Measurements from ENCODE around the gene ID3.

The ID3 gene, protein sequence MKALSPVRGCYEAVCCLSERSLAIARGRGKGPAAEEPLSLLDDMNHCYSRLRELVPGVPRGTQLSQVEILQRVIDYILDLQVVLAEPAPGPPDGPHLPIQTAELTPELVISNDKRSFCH

DNA sequence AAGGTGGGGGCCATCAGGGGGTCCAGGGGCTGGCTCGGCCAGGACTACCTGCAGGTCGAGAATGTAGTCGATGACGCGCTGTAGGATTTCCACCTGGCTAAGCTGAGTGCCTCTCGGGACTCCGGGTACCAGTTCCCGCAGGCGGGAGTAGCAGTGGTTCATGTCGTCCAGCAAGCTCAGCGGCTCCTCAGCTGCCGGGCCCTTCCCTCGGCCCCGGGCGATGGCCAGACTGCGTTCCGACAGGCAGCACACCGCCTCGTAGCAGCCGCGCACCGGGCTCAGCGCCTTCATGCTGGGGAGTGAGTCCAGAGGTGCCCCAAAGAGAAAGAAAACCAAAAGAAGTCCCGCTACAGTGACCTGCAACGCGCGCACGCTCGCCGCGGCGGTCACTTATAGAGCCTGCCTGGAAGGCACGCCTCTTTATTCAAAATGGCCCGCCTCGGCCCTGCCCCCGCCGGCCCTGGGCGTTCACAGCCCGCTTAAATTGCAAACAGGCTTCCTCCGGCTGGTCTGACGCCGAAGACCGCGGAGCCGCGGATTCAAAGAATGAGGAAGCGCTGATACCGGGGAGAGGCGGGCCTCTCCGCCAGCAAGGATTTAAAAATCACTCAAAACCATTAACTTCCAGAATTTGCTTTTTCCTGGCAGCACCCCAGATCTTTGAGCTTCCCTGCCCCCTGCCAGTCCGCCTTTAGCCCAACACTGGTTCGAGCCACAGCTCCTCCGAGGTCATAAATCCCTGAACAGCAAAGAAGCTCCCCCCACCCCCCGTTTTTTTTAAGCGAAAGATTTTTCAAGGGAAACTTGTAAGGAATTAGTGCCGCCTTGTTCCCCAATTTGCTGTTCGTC lies at the start of gene ID3:
ID3 (minus strand) TSS at position 366 of the 849 bp plus-strand sequence; CDS start at position 291, 75 bp downstream.
- DNase-seq, result peak; percentile 99

DNA sequence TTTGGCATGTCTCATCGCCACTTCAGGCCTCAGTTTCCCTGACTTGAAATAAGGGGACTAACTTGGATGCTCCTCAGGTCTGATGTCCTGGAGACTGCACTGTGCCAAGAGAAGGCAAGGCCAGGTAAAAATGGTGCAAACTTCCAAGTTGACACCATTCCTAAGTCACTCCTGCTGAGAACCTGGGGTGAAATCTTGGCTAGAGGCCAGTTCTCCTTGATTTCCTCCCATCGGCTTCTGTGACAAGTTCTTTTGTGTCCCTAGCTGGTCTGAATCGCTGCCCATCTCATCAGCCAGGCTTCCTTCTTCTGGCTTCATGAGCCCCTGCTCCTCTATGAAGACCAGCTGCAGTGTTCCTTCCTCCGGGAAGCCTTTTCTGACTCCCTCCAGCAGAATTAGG lies 48.6 kb upstream of the ID3 start:
- no peak for DNase-seq

DNA sequence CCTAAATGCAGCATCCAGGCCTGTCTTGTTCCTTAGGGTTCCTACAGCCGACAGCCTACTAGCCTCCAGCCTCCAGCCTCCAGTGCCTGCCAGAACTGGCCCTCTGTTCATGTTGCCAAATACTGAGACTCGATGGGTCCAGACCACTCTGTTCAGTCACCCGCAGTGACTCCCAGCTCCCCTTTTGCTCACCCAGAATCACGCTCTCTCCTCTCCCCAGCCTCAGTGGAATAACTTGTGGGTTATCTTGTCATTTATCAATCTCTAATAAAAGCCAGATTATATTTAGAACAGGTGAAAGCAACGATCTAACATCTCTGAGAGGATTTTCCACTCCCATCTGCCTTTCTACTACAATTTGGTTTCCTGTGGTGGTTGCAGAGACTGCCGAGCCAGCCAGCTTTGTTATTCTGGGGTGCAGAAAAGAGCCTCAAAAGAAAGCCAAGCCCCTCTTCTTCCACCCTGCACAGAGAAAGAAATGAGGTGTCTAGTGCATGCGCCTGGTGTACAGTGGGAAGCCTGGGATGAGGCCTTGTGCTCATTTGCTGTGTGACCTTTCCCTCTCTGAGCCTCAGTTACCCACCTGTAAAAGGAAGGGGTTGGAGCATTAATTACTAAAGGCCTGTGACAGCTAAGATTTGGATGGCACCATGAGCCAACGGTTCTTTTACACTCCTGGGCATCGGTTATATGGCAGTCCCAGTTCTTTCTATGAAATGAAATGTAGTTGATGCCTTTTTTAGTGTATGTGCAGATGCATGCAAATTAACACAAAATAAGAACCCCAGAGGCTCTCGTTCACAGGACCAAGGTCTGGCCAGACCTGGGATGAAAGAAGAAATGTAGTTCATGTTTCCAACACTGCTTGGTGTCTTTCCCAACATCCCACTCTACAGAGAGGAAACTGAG lies 42.9 kb upstream of the ID3 start:
- no peak for DNase-seq

- no peak for DNase-seq
Measured at GRCh38 chr1:23601135-23601967, 42.0 kb upstream of the ID3 start.

GRCh38 chr1:23600283-23600682 lies 41.0 kb upstream of the ID3 start:
- DNase-seq, result no peak

DNA sequence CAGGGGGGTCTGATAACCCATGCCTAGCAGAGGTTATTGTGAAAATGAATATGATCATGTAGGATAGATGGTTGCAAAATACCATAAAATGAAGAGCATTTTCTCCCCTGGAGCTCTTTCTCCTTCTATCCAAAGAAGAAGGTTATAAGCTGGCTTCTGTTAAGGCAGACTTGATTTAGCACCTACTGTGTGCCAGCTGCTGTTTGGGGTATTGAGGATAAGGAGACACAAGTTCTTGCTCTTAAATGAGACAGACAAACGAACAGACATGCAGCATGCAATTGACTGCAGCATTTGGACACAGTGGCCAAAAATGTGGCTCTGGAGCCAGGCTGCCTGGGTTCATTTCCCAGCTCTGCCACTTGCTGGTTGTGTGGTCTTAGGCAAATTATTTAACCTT lies 39.8 kb upstream of the ID3 start:
- no peak for DNase-seq

GRCh38 chr1:23598424-23598823 lies 39.1 kb upstream of the ID3 start:
- no peak for DNase-seq

DNA sequence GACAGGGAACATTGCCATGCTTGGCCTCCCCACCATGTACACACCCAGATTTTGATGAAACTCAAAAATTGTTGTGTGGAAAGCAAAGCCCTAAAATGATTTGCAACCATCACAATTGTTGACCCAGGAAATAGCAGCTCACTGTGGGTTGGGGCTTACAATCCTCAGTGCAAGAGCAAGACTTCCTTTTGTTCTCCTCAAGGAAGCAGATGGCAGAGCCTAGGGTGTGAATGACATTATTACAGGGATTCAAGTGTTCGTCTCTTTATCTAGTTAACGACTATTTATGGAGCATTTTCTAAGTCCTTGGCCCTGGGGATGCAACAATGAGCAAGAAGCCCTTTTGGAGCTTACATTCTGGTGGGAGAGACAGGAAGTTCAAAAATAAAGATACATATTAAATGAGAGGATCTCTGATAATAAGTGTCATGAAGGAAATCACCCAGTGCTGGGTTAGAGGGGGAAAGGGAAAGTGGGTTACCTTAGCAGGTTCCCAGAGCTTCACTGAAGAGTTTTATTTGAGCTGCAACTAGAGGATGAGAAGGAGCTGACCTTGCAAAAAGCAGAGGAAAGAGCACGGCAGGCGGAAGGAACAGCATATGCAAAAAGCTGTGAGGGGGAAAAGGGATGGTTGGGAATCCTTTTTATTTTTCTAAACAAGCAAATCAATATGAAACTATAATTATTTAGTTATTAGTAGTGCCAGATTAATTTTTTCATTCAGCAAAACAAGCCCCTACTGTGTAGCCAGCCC lies 38.5 kb upstream of the ID3 start:
- no peak for DNase-seq

DNA sequence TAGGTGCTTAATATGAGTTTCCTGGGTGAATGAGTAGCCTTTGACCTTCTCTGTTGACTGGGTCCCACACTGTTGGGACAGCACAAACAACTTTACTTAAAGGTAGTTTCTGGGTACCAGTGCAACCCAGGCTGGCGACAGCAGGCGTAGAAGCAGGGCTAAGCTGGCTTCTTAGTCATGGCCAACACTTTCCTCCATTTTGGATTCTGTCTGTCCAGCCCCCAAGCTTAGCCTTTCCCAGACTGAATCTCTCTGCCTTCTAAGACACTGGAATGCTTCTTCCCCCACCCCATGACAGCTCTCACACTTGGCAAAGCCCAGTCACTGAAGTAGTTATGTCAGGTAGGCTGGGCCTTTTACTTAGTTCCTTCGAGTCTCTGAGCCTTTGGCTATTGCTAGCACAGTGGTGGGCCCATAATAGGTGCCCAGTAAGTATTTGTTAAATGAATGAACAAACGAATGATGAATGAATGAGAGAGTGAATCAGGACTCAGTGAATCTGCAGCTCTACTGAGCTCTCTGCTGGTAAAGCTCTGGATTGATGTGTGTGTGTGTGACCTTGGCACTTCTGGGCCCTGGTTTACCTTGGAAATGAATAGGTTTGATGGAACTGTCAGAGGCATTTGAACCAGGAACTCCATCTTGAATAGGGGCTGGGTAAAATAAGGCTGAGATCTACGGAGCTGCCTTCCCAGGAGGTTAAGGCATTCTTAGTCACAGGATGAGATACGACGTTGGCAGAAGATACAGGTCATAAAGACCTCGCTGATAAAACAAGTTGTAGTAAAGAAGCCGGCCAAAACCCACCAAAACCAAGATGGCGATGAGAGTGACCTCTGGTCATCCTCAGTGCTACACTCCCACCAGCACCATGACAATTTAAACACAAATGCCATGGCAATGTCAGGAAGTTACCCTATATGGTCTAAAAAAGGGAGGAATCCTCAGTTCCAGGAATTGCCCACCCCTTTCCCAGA lies 37.4 kb upstream of the ID3 start:
- no peak for DNase-seq

- DNase-seq, result peak in 2 of 3 donors; percentile 32 to 37
Measured at GRCh38 chr1:23594927-23595353, 35.6 kb upstream of the ID3 start.

DNA sequence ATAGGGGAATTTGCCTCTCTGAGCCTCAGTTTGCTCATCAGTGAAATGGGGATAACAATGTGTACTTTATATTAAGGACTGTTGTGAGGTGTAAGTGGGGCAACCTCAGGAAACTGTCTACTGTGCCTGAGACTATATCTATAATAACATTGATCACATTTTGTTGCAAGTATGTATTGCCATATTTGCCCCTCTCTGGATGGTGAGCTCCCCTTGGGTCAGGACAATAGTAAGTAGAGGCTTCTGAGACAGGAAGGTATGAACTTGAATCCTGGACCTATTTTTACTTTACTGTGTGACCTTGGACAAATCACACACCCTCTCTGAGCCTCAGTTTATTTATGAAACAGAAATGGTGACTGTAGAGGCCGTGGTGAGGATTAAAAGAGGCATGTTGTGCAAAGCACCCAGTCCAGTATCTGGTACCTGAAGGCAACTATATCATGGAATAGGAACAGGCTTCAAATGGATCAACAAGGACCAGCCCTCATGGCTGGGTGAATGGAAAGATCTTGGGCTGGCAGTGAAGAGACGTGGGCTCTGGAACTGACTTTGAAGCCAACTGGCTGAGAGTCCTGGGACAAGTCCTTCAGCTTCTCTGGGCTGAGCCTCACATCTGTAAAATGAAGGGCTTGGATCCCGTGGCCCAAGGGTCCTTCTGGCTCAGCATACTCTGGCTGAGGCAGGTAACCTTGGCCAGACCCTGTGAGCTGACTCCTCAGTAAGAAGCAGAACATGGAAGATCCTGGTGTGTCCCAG lies 35.0 kb upstream of the ID3 start:
- DNase-seq, result no peak

- DNase-seq, result no peak
Measured at GRCh38 chr1:23593556-23594148, 34.4 kb upstream of the ID3 start.

DNA sequence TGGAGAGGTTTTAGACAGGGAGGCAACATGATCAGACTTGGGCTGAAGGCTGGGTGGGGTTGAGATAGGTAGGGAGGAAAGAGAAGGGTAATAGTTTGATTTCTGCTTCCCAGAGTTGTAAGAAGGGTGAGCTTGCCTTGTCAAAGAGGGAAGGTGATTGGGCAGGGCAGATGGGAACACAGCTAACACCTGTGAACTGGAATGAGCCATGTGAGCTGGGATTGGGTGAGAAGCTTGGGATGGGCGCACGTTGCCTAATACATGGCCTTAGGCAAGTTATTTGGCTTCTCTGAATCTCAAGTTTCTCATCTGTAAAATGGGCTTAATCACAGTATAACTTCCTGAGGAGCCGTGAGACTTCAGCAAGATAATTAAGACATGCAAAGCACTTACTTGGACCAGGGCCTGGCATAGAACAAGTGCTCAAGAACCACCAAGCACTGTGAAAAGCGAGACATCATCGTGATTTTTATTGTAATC lies 33.8 kb upstream of the ID3 start:
- DNase-seq, result no peak

DNA sequence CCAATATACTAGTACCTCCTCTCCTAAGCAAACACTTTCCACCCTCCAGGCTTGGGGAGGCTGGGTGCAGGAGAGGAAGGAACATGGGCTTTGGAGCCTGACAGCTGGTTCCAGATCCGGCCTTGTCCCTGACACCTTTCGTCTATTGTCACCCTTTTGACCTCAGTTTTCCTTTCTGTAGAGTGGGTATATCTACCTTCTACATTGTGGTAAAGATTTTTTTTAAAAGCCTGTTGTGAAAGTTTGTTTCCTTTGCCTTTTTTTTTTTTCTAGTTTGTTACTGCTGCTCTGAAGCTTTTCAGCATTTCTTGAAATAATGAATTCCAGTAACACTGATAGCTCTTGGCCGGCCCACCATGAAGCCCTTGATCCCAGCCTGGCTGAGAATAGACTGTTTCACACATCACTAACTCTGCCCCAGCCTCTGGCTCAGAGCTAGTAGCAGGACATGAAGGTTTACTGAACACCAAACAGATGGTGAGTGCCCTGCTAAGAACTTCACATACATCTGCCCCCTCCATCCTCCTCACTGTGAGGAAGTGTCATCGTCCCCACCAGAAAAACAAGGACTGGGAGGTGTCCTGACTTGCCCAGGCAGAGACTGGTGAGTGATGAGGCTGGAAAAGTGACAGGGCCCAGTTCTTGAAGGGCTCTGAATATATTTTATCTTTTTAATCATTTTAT lies 33.0 kb upstream of the ID3 start:
- DNase-seq, result no peak

- peak in 1 of 3 donors; percentile 26 for DNase-seq
Measured at GRCh38 chr1:23591460-23592208, 32.3 kb upstream of the ID3 start.

DNA sequence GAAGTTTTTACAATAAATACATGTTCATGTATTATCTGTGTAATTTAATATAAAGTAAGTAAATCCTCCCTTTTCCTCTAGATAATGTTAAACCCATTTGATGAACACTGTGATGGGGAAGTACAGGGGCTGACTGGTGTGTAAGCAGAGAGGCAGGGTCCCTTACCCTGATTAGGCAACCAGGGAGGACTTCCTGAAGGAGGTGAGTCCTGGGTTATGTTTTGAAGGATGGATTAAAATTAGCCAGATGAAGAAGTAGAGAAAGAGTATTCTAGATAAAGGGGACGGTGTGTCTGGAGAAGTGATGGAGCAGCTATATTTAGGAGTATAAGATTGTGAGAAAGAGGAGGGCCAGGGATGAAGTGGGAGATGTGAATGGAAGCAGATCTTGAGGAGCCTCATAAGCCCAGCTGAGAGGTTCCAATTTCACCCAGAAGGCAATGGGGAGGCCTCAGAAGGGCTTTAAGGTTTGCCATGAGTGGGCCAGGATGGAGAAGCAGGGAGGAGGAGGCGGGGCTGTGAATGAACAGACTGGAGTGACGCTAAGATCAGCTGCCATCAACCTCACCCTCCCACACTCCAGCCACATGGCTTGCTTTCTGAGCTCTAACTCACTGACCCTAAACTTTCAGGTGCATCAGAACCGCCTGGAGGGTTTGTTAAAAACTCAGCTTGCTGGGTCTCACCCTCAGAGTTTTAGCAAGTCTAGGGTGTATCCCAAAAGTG lies 30.9 kb upstream of the ID3 start:
- DNase-seq, result peak; percentile 47 to 71 (median 55)

- DNase-seq, result no peak
Measured at GRCh38 chr1:23589585-23589986, 30.3 kb upstream of the ID3 start.
